K562 (cell line): ENCODE data around the gene FZD4. TPM values are rescaled to one million over a fixed set of nuclear protein-coding genes. Genes with fewer than 3 reads are reported as not detected.

Experiments used
- CGGBP1 ChIP-seq: fragments of 250-450 bp; sonication (Bioruptor Pico); IDR thresholded peaks from 2 replicates; pipeline ENCODE4 v1.9.0; 2021; ENCODE audit warnings: mild to moderate bottlenecking
- DIDO1 ChIP-seq: fragments of 450-650 bp; IDR thresholded peaks from 2 replicates; pipeline ENCODE4 v1.6.1; 2016; ENCODE audit warnings: low read depth, missing biosample characterization, missing genetic modification characterization
- ETS2 ChIP-seq: IDR thresholded peaks from 2 replicates; pipeline ENCODE4 v1.6.1; 2016; ENCODE audit warnings: borderline replicate concordance, missing genetic modification characterization, mild to moderate bottlenecking, moderate library complexity, missing compliant biosample characterization; ENCODE audit not compliant: poor library complexity, severe bottlenecking
- FOXA3 ChIP-seq, 2 experiments: fragments of 450-650 bp in 1 of 2; sonication (generic) in 1 of 2; formaldehyde crosslinking; IDR thresholded peaks in 1 of 2; conservative IDR thresholded peaks in 1 of 2; 2 replicates each; pipeline versions ENCODE4 v1.4.0 to v1.8.0; 2020 to 2022; ENCODE audit warnings: mild to moderate bottlenecking in 2 of 2, missing genetic modification reagents in 1 of 2
- GABPB2 ChIP-seq: fragments of 250-450 bp; sonication (Bioruptor Pico); conservative IDR thresholded peaks from 2 replicates; pipeline ENCODE4 v1.5.1; 2021; ENCODE audit warnings: mild to moderate bottlenecking
- HINFP ChIP-seq: fragments of 450-650 bp; conservative IDR thresholded peaks from 2 replicates; pipeline ENCODE4 v1.6.1; 2016; ENCODE audit warnings: missing genetic modification characterization, low read depth, mild to moderate bottlenecking, control low read depth, missing compliant biosample characterization
- HSF4 ChIP-seq: fragments of 250-450 bp; sonication (Bioruptor Pico); IDR thresholded peaks from 2 replicates; pipeline ENCODE4 v2.1.2; 2022; ENCODE audit warnings: mild to moderate bottlenecking, moderate library complexity, borderline replicate concordance
- ID3 ChIP-seq, 2 experiments: fragments of 250-450 bp in 1 of 2; fragments of 450-650 bp in 1 of 2; sonication (Bioruptor Pico) in 1 of 2; IDR thresholded peaks; 2 replicates each; pipeline versions ENCODE4 v1.6.1 to v1.8.0; 2016 to 2021; ENCODE audit warnings: mild to moderate bottlenecking in 2 of 2, moderate library complexity in 2 of 2, missing compliant biosample characterization in 1 of 2, missing genetic modification characterization in 1 of 2
- SRF ChIP-seq, 2 experiments: fragments of 250-450, 450-650 bp in 1 of 2; sonication (Bioruptor Pico) in 1 of 2; sonication (generic) in 1 of 2; formaldehyde crosslinking; IDR thresholded peaks; 2 replicates each; pipeline versions ENCODE4 v1.5.0 to v1.5.1; 2020 to 2022; ENCODE audit warnings: mild to moderate bottlenecking in 1 of 2, missing genetic modification reagents in 1 of 2
- TCFL5 ChIP-seq: fragments of 250-450 bp; sonication (Bioruptor Pico); conservative IDR thresholded peaks from 2 replicates; pipeline ENCODE4 v1.6.1; 2021; ENCODE audit warnings: mild to moderate bottlenecking, moderate library complexity, matching md5 sums
- THAP7 ChIP-seq: fragments of 250-450 bp; sonication (Bioruptor Pico); IDR thresholded peaks from 2 replicates; pipeline ENCODE4 v1.5.0; 2021
- ZNF311 ChIP-seq: fragments of 250-450 bp; sonication (Bioruptor Pico); IDR thresholded peaks from 2 replicates; pipeline ENCODE4 v1.4.0; 2020; ENCODE audit warnings: mild to moderate bottlenecking, moderate library complexity
- ZNF347 ChIP-seq: fragments of 450-650 bp; formaldehyde crosslinking; IDR thresholded peaks from 2 replicates; pipeline ENCODE4 v1.4.0; 2020; ENCODE audit warnings: low read depth, mild to moderate bottlenecking, moderate library complexity
- ZNF561 ChIP-seq: fragments of 450-650 bp; formaldehyde crosslinking; conservative IDR thresholded peaks from 2 replicates; pipeline ENCODE4 v1.4.0; 2020; ENCODE audit warnings: mild to moderate bottlenecking, moderate library complexity
- ZNF584 ChIP-seq: fragments of 200-800 bp; sonication (Bioruptor generic); IDR thresholded peaks from 2 replicates; pipeline ENCODE4 v1.6.1; 2016; ENCODE audit warnings: low read depth, mild to moderate bottlenecking, missing genetic modification characterization, missing compliant biosample characterization
- ZNF699 ChIP-seq: fragments of 250-450 bp; sonication (Bioruptor Pico); IDR thresholded peaks from 2 replicates; pipeline ENCODE4 v1.8.0; 2021; ENCODE audit warnings: mild to moderate bottlenecking, moderate library complexity; ENCODE audit not compliant: insufficient replicate concordance
- ZNF764 ChIP-seq: fragments of 250-450 bp; sonication (Bioruptor Pico); IDR thresholded peaks from 2 replicates; pipeline ENCODE4 v1.4.0; 2020; ENCODE audit warnings: low read depth, mild to moderate bottlenecking, moderate library complexity
- polyA plus RNA-seq, 8 experiments: library from polyadenylated mRNA; depleted of rRNA in 4 of 8; stranded (reverse) in 5 of 8; unstranded in 3 of 8; fragments of >200 nt; fragmentation: Nextera tagmentation in 2 of 8; fragmentation: Illumina TruSeq in 1 of 8; extraction: Ambion mirVana in 2 of 8; extraction: Trizol in 1 of 8; gene quantifications; 2 replicates each; pipeline versions ENCODE4 v1.2.1 to v1.2.3, GENCODE V29; 2011 to 2014; ENCODE audit warnings: inconsistent platforms in 1 of 8, missing spikeins in 1 of 8
- total RNA-seq, 7 experiments: library from RNA; depleted of rRNA in 6 of 7; stranded (reverse); fragments of >200 nt in 6 of 7; fragmentation: Illumina TruSeq in 2 of 7; extraction: Trizol in 2 of 7; gene quantifications; 2 replicates each; pipeline versions ENCODE4 v1.2.1 to v1.2.3, GENCODE V29; 2011 to 2021; ENCODE audit warnings: low replicate concordance in 1 of 7
- TF ChIP-seq, protein P1 (sequence below): fragments of 250-450 bp; sonication (Bioruptor Pico); IDR thresholded peaks from 2 replicates; pipeline ENCODE4 v1.4.0; 2020; ENCODE audit warnings: mild to moderate bottlenecking, moderate library complexity

Gene FZD4
- total and polyA plus RNA-seq, 9 of the 15 experiments (the other 6 are each of a cell fraction or from before 2014, with no cell fraction given) = 1.2 to 7.9 (median 5.8) TPM

GRCh38 chr11:86937193-86937806 lies 17.9 kb downstream of the FZD4 start (continued):
- TF ChIP-seq HSF4 (CRISPR knock-in tag) = peak; percentile 98
- 0 out of 2 replicates have a peak, but pooled peaks have one; percentile 83 for TF ChIP-seq THAP7 (CRISPR knock-in tag)
- peak; percentile 90 for TF ChIP-seq ZNF561 (CRISPR knock-in tag)
- TF ChIP-seq SRF (CRISPR knock-in tag; IDR thresholded peaks at IDR 0.05) = peak; percentile 78 to 93; a peak in 3 of 4 replicates
- peak in 1 of 2 experiments; percentile 71; a peak in 2 of 4 replicates for TF ChIP-seq FOXA3 (CRISPR knock-in tag; conservative IDR thresholded peaks at IDR 0.05 in 1 of 2, IDR thresholded peaks at IDR 0.05 in 1 of 2)
- TF ChIP-seq ZNF311 (CRISPR knock-in tag) = peak; percentile 99
- peak; percentile 97 for TF ChIP-seq TCFL5 (CRISPR knock-in tag)
- TF ChIP-seq ID3 (CRISPR knock-in tag; IDR thresholded peaks at IDR 0.05) = peak; percentile 96
- TF ChIP-seq ID3 (tag; IDR thresholded peaks at IDR 0.05) = peak; percentile 99
- TF ChIP-seq, protein P1, sequence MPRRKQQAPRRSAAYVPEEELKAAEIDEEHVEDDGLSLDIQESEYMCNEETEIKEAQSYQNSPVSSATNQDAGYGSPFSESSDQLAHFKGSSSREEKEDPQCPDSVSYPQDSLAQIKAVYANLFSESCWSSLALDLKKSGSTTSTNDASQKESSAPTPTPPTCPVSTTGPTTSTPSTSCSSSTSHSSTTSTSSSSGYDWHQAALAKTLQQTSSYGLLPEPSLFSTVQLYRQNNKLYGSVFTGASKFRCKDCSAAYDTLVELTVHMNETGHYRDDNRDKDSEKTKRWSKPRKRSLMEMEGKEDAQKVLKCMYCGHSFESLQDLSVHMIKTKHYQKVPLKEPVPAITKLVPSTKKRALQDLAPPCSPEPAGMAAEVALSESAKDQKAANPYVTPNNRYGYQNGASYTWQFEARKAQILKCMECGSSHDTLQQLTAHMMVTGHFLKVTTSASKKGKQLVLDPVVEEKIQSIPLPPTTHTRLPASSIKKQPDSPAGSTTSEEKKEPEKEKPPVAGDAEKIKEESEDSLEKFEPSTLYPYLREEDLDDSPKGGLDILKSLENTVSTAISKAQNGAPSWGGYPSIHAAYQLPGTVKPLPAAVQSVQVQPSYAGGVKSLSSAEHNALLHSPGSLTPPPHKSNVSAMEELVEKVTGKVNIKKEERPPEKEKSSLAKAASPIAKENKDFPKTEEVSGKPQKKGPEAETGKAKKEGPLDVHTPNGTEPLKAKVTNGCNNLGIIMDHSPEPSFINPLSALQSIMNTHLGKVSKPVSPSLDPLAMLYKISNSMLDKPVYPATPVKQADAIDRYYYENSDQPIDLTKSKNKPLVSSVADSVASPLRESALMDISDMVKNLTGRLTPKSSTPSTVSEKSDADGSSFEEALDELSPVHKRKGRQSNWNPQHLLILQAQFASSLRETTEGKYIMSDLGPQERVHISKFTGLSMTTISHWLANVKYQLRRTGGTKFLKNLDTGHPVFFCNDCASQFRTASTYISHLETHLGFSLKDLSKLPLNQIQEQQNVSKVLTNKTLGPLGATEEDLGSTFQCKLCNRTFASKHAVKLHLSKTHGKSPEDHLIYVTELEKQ (CRISPR knock-in tag) = peak; percentile 98
- TF ChIP-seq ZNF764 (CRISPR knock-in tag) = peak; percentile 58; the same call in 1 of the 2 replicates
- TF ChIP-seq ZNF699 (CRISPR knock-in tag) = peak; percentile 95
- TF ChIP-seq CGGBP1 (CRISPR knock-in tag) = peak; percentile 87; the same call in 1 of the 2 replicates
- TF ChIP-seq ZNF584 = peak; percentile 98
- peak; percentile 93 for TF ChIP-seq ETS2 (tag)
- peak; percentile 75; the same call in 1 of the 2 replicates for TF ChIP-seq ZNF347 (CRISPR knock-in tag)
- 0 out of 2 replicates have a peak, but pooled peaks have one; percentile 31 for TF ChIP-seq GABPB2 (CRISPR knock-in tag)
- peak; percentile 94 for TF ChIP-seq HINFP (tag)
- peak; percentile 92 for TF ChIP-seq DIDO1 (tag)
